Measurements from ENCODE around the gene IRF2BP1.

IRF2BP1 gene

DNA sequence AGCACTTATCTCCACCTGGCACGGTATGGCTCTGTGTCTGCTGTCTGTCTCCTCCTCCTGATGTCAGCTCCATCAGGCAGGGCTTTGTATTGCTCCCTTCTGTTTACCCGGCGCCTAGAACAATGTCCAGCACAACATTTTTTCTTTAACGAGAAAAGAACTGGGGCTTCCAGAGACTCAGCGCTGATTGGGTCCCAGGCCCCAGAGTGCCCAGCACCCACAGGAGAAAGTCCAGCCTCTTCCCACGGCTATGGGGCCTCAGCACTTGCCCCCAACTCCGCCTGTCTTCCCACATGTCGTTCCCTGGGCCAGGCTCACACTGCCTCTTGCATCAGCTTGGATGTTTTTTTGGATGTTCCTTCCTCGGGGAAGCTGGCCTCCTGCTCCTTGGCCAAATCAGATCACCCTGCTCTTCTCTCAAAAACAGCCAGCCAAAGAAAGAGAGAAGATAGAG lies 9.6 kb upstream of the IRF2BP1 start:
- H3K27me3 Mint-ChIP-seq (ENCODE audit: low read depth, poor library complexity) = peaks cover 15% of the 10 kb centered on the region
- H3K4me3 Mint-ChIP-seq = no peak overlapping the region
- TF ChIP-seq, protein P1, sequence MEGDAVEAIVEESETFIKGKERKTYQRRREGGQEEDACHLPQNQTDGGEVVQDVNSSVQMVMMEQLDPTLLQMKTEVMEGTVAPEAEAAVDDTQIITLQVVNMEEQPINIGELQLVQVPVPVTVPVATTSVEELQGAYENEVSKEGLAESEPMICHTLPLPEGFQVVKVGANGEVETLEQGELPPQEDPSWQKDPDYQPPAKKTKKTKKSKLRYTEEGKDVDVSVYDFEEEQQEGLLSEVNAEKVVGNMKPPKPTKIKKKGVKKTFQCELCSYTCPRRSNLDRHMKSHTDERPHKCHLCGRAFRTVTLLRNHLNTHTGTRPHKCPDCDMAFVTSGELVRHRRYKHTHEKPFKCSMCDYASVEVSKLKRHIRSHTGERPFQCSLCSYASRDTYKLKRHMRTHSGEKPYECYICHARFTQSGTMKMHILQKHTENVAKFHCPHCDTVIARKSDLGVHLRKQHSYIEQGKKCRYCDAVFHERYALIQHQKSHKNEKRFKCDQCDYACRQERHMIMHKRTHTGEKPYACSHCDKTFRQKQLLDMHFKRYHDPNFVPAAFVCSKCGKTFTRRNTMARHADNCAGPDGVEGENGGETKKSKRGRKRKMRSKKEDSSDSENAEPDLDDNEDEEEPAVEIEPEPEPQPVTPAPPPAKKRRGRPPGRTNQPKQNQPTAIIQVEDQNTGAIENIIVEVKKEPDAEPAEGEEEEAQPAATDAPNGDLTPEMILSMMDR (IDR thresholded peaks at IDR 0.05) = no peak
- peaks cover 31% of the 10 kb centered on the region for H3K36me3 Mint-ChIP-seq (ENCODE audit: low read depth)
- H3K27ac Mint-ChIP-seq = no peak overlapping the region
- H3K9me3 Mint-ChIP-seq = no peaks in the 10 kb centered on the region
- DNase-seq = no peak
- peaks cover under 1% of the 10 kb centered on the region for H3K4me1 Mint-ChIP-seq

DNA sequence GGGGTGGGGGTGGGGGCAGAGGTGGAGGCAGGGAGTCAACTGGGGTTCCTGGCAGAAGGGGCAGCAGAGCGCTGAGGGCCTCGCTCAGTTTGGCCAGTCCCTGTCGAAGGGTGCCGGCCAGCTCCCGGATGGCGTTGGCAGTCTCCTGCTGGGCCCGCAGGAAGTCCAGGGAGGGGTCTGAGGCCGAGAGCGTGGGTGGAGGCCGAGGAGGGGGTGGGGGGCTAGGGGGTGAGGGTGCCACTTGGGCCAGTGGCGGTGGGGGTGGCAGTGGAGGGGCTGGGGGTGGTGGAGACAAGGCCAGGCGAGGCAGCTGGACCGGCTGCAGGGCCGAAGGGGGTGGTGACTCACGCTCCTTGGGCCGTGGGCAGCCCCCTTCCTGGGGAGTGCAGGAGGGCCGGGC lies 4.9 kb upstream of the IRF2BP1 start:
- no peak for DNase-seq
- Mint-ChIP-seq H3K4me1 (peaks cover 4% of the 10 kb centered on the region), H3K9me3 (no peaks in the 10 kb centered on the region), H3K4me3 (no peak overlapping the region), H3K36me3 (ENCODE audit: low read depth) (peaks cover 10% of the 10 kb centered on the region), H3K27me3 (ENCODE audit: low read depth, poor library complexity) (no peaks in the 10 kb centered on the region), H3K27ac (no peak overlapping the region)
- TF ChIP-seq, protein P1 (IDR thresholded peaks at IDR 0.05) = no peak

DNA sequence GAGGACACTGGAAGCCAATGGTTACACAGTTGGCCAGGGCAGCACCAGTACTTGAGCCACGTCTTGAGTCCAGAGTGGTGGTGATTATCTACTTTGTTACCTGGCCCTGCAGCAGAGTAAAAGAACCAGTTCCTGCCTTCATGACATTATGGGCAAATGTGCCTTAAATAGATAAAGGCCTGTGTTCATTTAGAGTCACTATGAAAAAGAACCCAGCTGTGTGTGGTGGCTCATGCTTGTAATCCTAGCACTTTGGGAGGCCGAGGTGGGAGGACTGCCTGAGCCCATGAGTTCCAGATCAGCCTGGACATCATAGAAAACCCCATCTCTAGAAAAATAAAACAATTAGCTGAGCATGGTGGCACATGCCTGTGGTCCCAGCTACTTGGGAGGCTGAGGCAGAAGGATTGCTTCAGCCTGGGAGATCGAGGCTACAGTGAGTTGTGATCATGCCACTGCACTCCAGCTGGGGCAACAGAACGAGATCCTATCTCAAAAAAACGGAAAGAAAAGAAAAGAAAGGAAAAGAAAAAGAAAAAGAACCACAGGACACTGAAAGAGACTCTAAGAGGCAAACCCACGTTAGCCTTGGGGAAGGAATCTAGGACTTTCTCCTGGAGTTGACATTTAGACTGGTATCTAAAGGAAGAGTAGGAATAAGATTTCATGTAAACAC lies 3.4 kb upstream of the IRF2BP1 start:
- peaks cover 7% of the 10 kb centered on the region for H3K4me1 Mint-ChIP-seq
- H3K9me3 Mint-ChIP-seq = no peaks in the 10 kb centered on the region
- no peaks in the 10 kb centered on the region for H3K27me3 Mint-ChIP-seq (ENCODE audit: low read depth, poor library complexity)
- no peak overlapping the region for H3K4me3 Mint-ChIP-seq
- DNase-seq = no peak
- TF ChIP-seq, protein P1 (IDR thresholded peaks at IDR 0.05) = no peak
- no peak overlapping the region for H3K27ac Mint-ChIP-seq
- H3K36me3 Mint-ChIP-seq (ENCODE audit: low read depth) = no peaks in the 10 kb centered on the region

DNA sequence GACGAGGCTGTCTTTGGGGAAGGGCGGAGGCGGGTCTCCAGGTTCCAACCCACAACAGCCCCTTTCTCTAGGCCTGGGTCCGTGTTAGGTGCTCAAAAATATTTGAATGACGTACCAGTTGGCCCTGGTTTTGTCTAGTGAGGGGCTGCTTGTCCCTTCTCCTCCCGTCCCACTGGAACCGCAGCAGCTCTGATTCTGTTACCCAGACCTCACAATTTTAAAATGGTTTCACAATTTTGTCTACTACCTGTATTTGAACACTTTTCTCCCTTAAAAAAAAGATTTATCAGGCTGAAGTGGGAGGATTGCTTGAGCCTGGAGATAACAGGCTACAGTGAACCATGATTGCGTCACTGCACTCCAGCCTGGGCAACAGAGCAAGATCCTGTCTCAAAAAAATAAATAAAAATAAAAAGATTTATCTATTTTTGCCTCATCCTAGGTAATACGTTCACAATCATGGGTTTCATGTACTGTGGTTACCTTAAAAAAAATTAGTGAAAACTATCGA lies 1.3 kb upstream of the IRF2BP1 start:
- TF ChIP-seq, protein P1 (IDR thresholded peaks at IDR 0.05) = no peak
- Mint-ChIP-seq H3K9me3 (no peaks in the 10 kb centered on the region), H3K27ac (peak overlapping the region; percentile 99), H3K27me3 (ENCODE audit: low read depth, poor library complexity) (no peaks in the 10 kb centered on the region), H3K36me3 (ENCODE audit: low read depth) (peaks cover 5% of the 10 kb centered on the region), H3K4me3 (peak overlapping the region; percentile 94), H3K4me1 (peaks cover 20% of the 10 kb centered on the region)
- no peak for DNase-seq

DNA sequence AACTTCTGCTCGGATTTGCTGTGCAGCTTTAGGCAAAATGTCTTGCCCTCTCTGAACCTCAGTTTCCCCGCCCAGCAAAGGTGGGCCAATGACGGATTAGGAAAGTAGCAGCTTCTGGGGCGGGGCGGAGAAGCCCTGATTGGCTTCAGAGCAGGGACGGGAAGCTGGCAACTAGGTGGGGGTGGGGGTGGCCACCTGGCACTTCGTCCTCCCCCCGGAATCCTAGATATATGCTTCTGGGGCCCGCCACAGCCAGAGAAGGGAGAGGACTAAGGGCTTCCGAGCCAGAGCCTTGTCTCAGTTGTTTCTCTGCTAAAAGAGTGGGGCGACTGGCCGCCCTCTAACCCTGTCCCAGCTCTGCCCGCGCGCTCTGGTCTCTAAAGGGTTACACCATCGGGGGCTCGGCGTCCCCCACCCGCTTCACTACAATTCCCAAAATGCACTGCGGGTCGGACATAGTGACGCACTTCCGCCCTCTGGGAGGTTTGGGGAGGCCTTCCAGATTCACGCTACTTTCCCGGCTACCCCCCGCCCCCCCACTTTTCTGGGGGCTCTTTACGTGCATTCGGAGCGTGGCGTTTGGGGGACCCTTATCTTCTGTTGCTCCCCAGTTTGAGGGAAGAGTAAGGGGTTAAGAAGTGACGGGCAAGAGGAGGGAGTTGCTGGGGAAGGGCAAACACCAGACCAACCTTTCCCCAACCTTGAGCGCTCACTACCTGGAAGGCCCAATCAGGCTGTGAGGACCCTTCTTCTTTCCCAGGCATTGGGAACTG lies 672 bp upstream of the IRF2BP1 start:
- peak; percentile 90 for DNase-seq
- Mint-ChIP-seq H3K27ac (peak overlapping the region; percentile 99), H3K4me3 (peak overlapping the region; percentile 94), H3K9me3 (no peaks in the 10 kb centered on the region), H3K36me3 (ENCODE audit: low read depth) (peaks cover 5% of the 10 kb centered on the region), H3K27me3 (ENCODE audit: low read depth, poor library complexity) (no peaks in the 10 kb centered on the region), H3K4me1 (peaks cover 26% of the 10 kb centered on the region)
- TF ChIP-seq, protein P1 (IDR thresholded peaks at IDR 0.05) = no peak

All from nephron progenitor cell (in vitro differentiated cells).